Measurements from ENCODE around the gene ADGRA3. TPM values are rescaled to one million over a fixed set of nuclear protein-coding genes. Genes with fewer than 3 reads are reported as not detected.

ADGRA3 gene
- total RNA-seq, 4 donors from 2014 or later, result 17.8 to 48.8 (median 32.4) TPM

- H3K36me3 ChIP-seq, result no peaks in the 10 kb centered on the region
- TF ChIP-seq POLR2AphosphoS5 (IDR thresholded peaks at IDR 0.05) (no peak), POLR2A (IDR thresholded peaks at IDR 0.05) (no peak), EP300 (IDR thresholded peaks at IDR 0.05) (no peak), CTCF (IDR thresholded peaks at IDR 0.05) (no peak)
- peaks cover 0 to 11% (median 0%) of the 10 kb centered on the region in 3 donors for H3K4me1 ChIP-seq
- H3K9me3 ChIP-seq, result no peaks in the 10 kb centered on the region
- WGBS, 2 donors (ENCODE audit: low coverage in 1 of 2), result 15 to 29% methylated on average over 3 of the region's 3 CpGs
- no peak overlapping the region for H3K4me3 ChIP-seq
- H3K27ac ChIP-seq, result no peak overlapping the region
- no peak for ATAC-seq
- no peaks in the 10 kb centered on the region for H3K27me3 ChIP-seq
Observed at GRCh38 chr4:22524895-22525294, 9.0 kb upstream of the ADGRA3 start.

DNA sequence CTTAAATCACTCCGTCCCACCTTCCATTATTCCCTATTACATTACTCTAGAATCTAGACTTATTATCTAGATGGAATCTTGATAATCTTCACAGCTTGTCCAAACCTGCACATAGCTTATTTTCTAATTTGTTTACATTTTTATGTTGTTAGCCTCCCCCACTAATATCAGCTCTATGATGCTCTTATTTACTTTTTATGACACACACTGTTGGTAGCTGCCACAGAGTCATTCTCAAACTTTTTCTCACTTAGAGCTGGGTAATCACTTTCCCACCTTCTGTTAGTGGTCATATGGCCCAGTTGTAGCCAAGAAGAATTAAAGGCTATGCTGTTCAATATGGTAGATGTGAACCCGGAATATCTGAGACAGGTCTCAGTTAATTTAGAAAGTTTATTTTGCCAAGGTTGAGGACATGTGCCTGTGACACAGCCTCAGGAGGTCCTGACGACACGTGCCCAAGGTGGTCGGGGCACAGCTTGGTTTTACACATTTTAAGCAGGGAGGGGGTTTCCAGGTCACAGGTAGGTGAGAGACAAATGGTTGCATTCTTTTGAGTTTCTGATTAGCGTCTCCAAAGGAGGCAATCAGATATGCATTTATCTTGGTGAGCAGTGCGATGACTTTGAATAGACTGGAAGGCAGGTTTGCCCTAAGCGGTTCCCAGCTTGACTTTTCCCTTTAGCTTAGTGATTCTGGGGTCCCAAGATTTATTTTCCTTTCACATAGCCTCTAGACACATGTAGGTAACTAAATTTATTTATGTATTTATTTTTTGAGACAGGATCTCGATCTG is 7.0 kb upstream of the ADGRA3 start:
- ATAC-seq, result no peak
- Histone ChIP-seq H3K27ac (no peak overlapping the region), H3K27me3 (no peaks in the 10 kb centered on the region), H3K4me3 (no peak overlapping the region), H3K4me1 (peaks cover 0 to 11% (median 0%) of the 10 kb centered on the region in 3 donors), H3K9me3 (no peaks in the 10 kb centered on the region), H3K36me3 (no peaks in the 10 kb centered on the region)
- 83 to 90% methylated on average over 7 to 8 of the region's 9 CpGs for WGBS, 2 donors (ENCODE audit: low coverage in 1 of 2)
- no peak for TF ChIP-seq EP300 (IDR thresholded peaks at IDR 0.05)
- no peak for TF ChIP-seq POLR2A (IDR thresholded peaks at IDR 0.05)
- TF ChIP-seq POLR2AphosphoS5 (IDR thresholded peaks at IDR 0.05), result no peak
- TF ChIP-seq CTCF (IDR thresholded peaks at IDR 0.05), result no peak

GRCh38 chr4:22522206-22522605 is 6.3 kb upstream of the ADGRA3 start:
- H3K9me3 ChIP-seq, result no peaks in the 10 kb centered on the region
- peaks cover 0 to 11% (median 0%) of the 10 kb centered on the region in 3 donors for H3K4me1 ChIP-seq
- H3K27me3 ChIP-seq, result no peaks in the 10 kb centered on the region
- WGBS, 2 donors (ENCODE audit: low coverage in 1 of 2), result 83 to 87% methylated on average over 2 of the region's 2 CpGs
- H3K36me3 ChIP-seq, result no peaks in the 10 kb centered on the region
- H3K4me3 ChIP-seq, result no peak overlapping the region
- no peak for ATAC-seq
- H3K27ac ChIP-seq, result no peak overlapping the region
- TF ChIP-seq POLR2A (IDR thresholded peaks at IDR 0.05) (no peak), POLR2AphosphoS5 (IDR thresholded peaks at IDR 0.05) (no peak), EP300 (IDR thresholded peaks at IDR 0.05) (no peak), CTCF (IDR thresholded peaks at IDR 0.05) (no peak)

GRCh38 chr4:22521240-22521639 is 5.4 kb upstream of the ADGRA3 start:
- no peaks in the 10 kb centered on the region for H3K9me3 ChIP-seq
- H3K27ac ChIP-seq, result no peak overlapping the region
- no peaks in the 10 kb centered on the region for H3K27me3 ChIP-seq
- H3K4me1 ChIP-seq, result peaks cover 0 to 18% (median 0%) of the 10 kb centered on the region in 3 donors
- TF ChIP-seq EP300 (IDR thresholded peaks at IDR 0.05) (no peak), POLR2AphosphoS5 (IDR thresholded peaks at IDR 0.05) (no peak), POLR2A (IDR thresholded peaks at IDR 0.05) (no peak), CTCF (IDR thresholded peaks at IDR 0.05) (no peak)
- H3K36me3 ChIP-seq, result no peaks in the 10 kb centered on the region
- no peak for ATAC-seq
- H3K4me3 ChIP-seq, result no peak overlapping the region
